Neural progenitor cell (in vitro differentiated cells): ENCODE results near the gene SMIM35. TPM values are rescaled to one million over a fixed set of nuclear protein-coding genes. Genes with fewer than 3 reads are reported as not detected.

Experiments
- DNase-seq: peaks from one replicate; pipeline ENCODE4 v3.0.0-alpha.2; 2016; ENCODE audit warnings: low spot score
- H2AFZ ChIP-seq: fragments of 200-600 bp; sonication (generic); replicated peaks from 2 replicates; pipeline ENCODE4 v1.6.1; 2016; ENCODE audit warnings: antibody characterized with exemption
- H3F3A ChIP-seq: fragments of 200-600 bp; sonication (generic); 2 replicates; pipeline ENCODE4 v1.6.1; 2016; ENCODE audit warnings: antibody characterized with exemption, low read depth
- H3K27ac ChIP-seq: fragments of 200-600 bp; sonication (generic); 2 replicates; pipeline ENCODE4 v1.5.1; 2016; ENCODE audit warnings: mild to moderate bottlenecking
- H3K27me3 ChIP-seq: fragments of 200-600 bp; sonication (generic); 2 replicates; pipeline ENCODE4 v1.6.1; 2016; ENCODE audit warnings: mild to moderate bottlenecking, moderate library complexity
- H3K36me3 ChIP-seq: fragments of 200-600 bp; sonication (generic); 2 replicates; pipeline ENCODE4 v1.5.1; 2016
- H3K4me1 ChIP-seq: fragments of 200-600 bp; sonication (generic); 2 replicates; pipeline ENCODE4 v1.6.1; 2016; ENCODE audit warnings: mixed run types
- H3K4me2 ChIP-seq: fragments of 200-600 bp; sonication (generic); 2 replicates; pipeline ENCODE4 v1.6.1; 2016
- H3K4me3 ChIP-seq: fragments of 200-600 bp; sonication (generic); 2 replicates; pipeline ENCODE4 v1.5.1; 2016
- H3K79me2 ChIP-seq: fragments of 200-600 bp; sonication (generic); 2 replicates; pipeline ENCODE4 v1.6.1; 2016; ENCODE audit warnings: low read depth
- H3K9ac ChIP-seq: fragments of 200-600 bp; sonication (generic); 2 replicates; pipeline ENCODE4 v1.6.1; 2016
- H3K9me3 ChIP-seq: fragments of 200-600 bp; sonication (generic); 2 replicates; pipeline ENCODE4 v1.5.1; 2016; ENCODE audit warnings: low read depth
- H4K20me1 ChIP-seq: fragments of 200-600 bp; sonication (generic); 2 replicates; pipeline ENCODE4 v1.6.1; 2016; ENCODE audit warnings: low read depth
- H3K27ac Mint-ChIP-seq: 3 replicates; pipeline ENCODE4 v1.8.0; 2021; ENCODE audit warnings: mixed read lengths
- H3K27me3 Mint-ChIP-seq: 2 replicates; pipeline ENCODE4 v1.8.0; 2022; ENCODE audit warnings: low read depth, mild to moderate bottlenecking, inconsistent platforms, moderate library complexity, mixed read lengths; ENCODE audit not compliant: insufficient read depth
- H3K36me3 Mint-ChIP-seq: 3 replicates; pipeline ENCODE4 v1.8.0; 2021; ENCODE audit warnings: mixed read lengths
- H3K4me1 Mint-ChIP-seq: 3 replicates; pipeline ENCODE4 v1.8.0; 2021; ENCODE audit warnings: mixed read lengths
- H3K4me3 Mint-ChIP-seq: 3 replicates; pipeline ENCODE4 v1.8.0; 2021; ENCODE audit warnings: mild to moderate bottlenecking, moderate library complexity, mixed read lengths
- H3K9me3 Mint-ChIP-seq: 3 replicates; pipeline ENCODE4 v1.8.0; 2020; ENCODE audit warnings: mixed read lengths
- CTCF ChIP-seq: fragments of 200-600 bp; sonication (generic); IDR thresholded peaks from 2 replicates; pipeline ENCODE4 v1.5.1; 2017; ENCODE audit warnings: antibody characterized with exemption, mild to moderate bottlenecking
- EZH2 ChIP-seq: fragments of 200-600 bp; sonication (generic); IDR thresholded peaks from 2 replicates; pipeline ENCODE4 v1.6.1; 2017; ENCODE audit warnings: antibody characterized with exemption, mild to moderate bottlenecking, moderate library complexity
- EZH2phosphoT487 ChIP-seq: fragments of 200-600 bp; sonication (generic); IDR thresholded peaks from 2 replicates; pipeline ENCODE4 v1.6.1; 2017; ENCODE audit warnings: antibody characterized with exemption
- total RNA-seq: library from RNA; depleted of rRNA; stranded (reverse); fragments of >200 nt; gene quantifications from 2 replicates; pipeline ENCODE4 v1.2.3, GENCODE V29; 2015; ENCODE audit warnings: low replicate concordance

SMIM35 gene
- total RNA-seq, 1 donor from 2014 or later: not detected

- H3K4me2 ChIP-seq: no peak overlapping the region
- Mint-ChIP-seq H3K9me3 (no peaks in the 10 kb centered on the region), H3K27ac (no peak overlapping the region), H3K36me3 (no peaks in the 10 kb centered on the region), H3K4me3 (no peak overlapping the region), H3K4me1 (peaks cover 3% of the 10 kb centered on the region), H3K27me3 (peaks cover 17% of the 10 kb centered on the region)
- no peak overlapping the region for H3K27ac ChIP-seq
- no peak overlapping the region for H3K4me3 ChIP-seq
- no peaks in the 10 kb centered on the region for H4K20me1 ChIP-seq
- no peak overlapping the region for H3K9ac ChIP-seq
- H3K36me3 ChIP-seq: no peaks in the 10 kb centered on the region
- DNase-seq: no peak
- no peaks in the 10 kb centered on the region for H3K27me3 ChIP-seq
- no peaks in the 10 kb centered on the region for H3F3A ChIP-seq
- TF ChIP-seq CTCF: no peak
- no peak for TF ChIP-seq EZH2
- no peak for TF ChIP-seq EZH2phosphoT487
- no peaks in the 10 kb centered on the region for H3K9me3 ChIP-seq
- H3K4me1 ChIP-seq: peaks cover 14% of the 10 kb centered on the region
- H2AFZ ChIP-seq: no peak overlapping the region
- no peaks in the 10 kb centered on the region for H3K79me2 ChIP-seq
Measured at GRCh38 chr11:118061586-118062125, 25.1 kb downstream of the SMIM35 start.

- Histone ChIP-seq H2AFZ (no peak overlapping the region), H3F3A (no peaks in the 10 kb centered on the region), H3K9ac (no peak overlapping the region), H3K4me1 (peaks cover 14% of the 10 kb centered on the region), H3K27me3 (no peaks in the 10 kb centered on the region), H3K36me3 (no peaks in the 10 kb centered on the region), H3K4me2 (no peak overlapping the region), H4K20me1 (no peaks in the 10 kb centered on the region), H3K27ac (no peak overlapping the region), H3K79me2 (no peaks in the 10 kb centered on the region), H3K9me3 (no peaks in the 10 kb centered on the region), H3K4me3 (no peak overlapping the region)
- Mint-ChIP-seq H3K9me3 (no peaks in the 10 kb centered on the region), H3K27ac (no peak overlapping the region), H3K4me1 (no peaks in the 10 kb centered on the region), H3K27me3 (peaks cover 15% of the 10 kb centered on the region), H3K4me3 (no peak overlapping the region), H3K36me3 (no peaks in the 10 kb centered on the region)
- DNase-seq: no peak
- TF ChIP-seq EZH2phosphoT487: no peak
- no peak for TF ChIP-seq EZH2
- TF ChIP-seq CTCF: no peak
Measured at GRCh38 chr11:118060869-118061268, 25.9 kb downstream of the SMIM35 start.

GRCh38 chr11:118060081-118060661, 26.6 kb downstream of the SMIM35 start:
- Histone ChIP-seq H3K4me2 (no peak overlapping the region), H4K20me1 (no peaks in the 10 kb centered on the region), H3K27me3 (no peaks in the 10 kb centered on the region)

More at GRCh38 chr11:118060081-118060661, 26.6 kb downstream of the SMIM35 start:
- peaks cover 8% of the 10 kb centered on the region for H3K4me1 ChIP-seq
- no peaks in the 10 kb centered on the region for H3K9me3 ChIP-seq
- H3K4me3 Mint-ChIP-seq: no peak overlapping the region
- no peak overlapping the region for H3K4me3 ChIP-seq
- no peaks in the 10 kb centered on the region for H3K36me3 ChIP-seq
- peaks cover 15% of the 10 kb centered on the region for H3K27me3 Mint-ChIP-seq
- H3K36me3 Mint-ChIP-seq: no peaks in the 10 kb centered on the region
- H3K27ac ChIP-seq: no peak overlapping the region
- no peaks in the 10 kb centered on the region for H3K9me3 Mint-ChIP-seq
- H2AFZ ChIP-seq: no peak overlapping the region
- no peaks in the 10 kb centered on the region for H3F3A ChIP-seq
- TF ChIP-seq EZH2phosphoT487 (no peak), EZH2 (no peak), CTCF (no peak)
- DNase-seq: no peak
- H3K9ac ChIP-seq: no peak overlapping the region
- H3K27ac Mint-ChIP-seq: no peak overlapping the region
- no peaks in the 10 kb centered on the region for H3K4me1 Mint-ChIP-seq
- H3K79me2 ChIP-seq: no peaks in the 10 kb centered on the region
